Measurements from ENCODE around the gene CAPN15.

DNA sequence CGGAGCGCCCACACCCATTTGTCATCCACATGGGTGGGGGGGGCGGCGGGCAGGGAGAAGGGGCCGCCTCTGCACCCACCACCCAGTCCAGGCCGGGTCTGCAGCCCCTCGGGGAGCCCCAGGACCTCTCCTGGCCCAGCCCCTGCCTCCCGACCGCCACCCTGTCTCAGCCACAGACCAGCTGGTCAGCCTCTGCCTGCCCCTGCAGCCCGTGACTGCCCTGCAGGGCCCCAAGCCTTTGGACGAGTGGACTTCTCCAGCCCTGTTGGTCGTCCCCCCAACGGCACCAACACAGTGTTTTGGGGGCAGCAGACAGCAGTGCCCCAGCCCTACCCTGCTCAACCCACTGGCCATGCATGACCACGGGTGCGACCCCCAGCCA, 33.9 kb downstream of the CAPN15 start:
- TF ChIP-seq, protein P1, sequence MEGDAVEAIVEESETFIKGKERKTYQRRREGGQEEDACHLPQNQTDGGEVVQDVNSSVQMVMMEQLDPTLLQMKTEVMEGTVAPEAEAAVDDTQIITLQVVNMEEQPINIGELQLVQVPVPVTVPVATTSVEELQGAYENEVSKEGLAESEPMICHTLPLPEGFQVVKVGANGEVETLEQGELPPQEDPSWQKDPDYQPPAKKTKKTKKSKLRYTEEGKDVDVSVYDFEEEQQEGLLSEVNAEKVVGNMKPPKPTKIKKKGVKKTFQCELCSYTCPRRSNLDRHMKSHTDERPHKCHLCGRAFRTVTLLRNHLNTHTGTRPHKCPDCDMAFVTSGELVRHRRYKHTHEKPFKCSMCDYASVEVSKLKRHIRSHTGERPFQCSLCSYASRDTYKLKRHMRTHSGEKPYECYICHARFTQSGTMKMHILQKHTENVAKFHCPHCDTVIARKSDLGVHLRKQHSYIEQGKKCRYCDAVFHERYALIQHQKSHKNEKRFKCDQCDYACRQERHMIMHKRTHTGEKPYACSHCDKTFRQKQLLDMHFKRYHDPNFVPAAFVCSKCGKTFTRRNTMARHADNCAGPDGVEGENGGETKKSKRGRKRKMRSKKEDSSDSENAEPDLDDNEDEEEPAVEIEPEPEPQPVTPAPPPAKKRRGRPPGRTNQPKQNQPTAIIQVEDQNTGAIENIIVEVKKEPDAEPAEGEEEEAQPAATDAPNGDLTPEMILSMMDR (IDR thresholded peaks at IDR 0.05; ENCODE audit: insufficient read depth, low read depth, low read length): no peak
- TF ChIP-seq EZH2 (IDR thresholded peaks at IDR 0.05; ENCODE audit: insufficient read depth, low read length): no peak
